NCI-H1048 (cell line): ENCODE measurements around the gene WBP2NL.

Source experiments
- DNase-seq: peaks from one replicate; lab custom pipeline; 2025; lab: John Stamatoyannopoulos, UW

WBP2NL gene

DNA sequence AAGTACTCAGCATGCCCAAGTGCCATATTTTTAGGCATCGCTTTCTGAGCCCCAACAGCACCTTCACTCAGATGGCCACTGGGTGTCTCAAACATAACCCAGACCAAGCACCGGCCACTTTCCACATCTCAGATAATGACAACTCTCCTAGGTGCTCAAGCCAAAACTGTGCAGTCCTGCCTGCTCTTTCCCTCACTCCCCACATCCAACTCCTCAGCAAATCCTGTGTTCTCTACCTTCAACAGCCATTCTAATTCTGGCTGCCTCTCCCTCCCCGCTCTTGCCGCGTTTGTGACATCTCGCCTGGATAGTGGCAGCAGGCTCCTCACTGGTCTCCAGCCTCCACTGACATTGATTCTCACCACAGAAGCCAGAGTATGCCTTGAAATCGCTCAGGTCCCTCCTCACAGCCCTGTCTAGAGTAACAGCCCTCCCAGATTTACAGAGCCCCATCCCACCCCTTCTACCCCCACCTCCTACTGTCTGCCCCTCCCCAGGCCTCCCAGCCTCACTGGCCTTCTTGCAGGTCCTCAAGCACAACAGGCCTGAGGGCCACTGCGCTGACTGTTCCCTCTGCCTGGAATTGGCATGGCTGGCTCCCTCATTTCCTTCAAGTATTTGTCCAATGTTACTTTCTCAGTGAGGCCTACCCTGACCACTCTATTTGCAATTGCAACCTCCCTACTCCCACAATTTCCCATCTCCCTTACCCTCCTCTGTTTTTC is 74.2 kb downstream of the WBP2NL start:
- DNase-seq = no peak

DNA sequence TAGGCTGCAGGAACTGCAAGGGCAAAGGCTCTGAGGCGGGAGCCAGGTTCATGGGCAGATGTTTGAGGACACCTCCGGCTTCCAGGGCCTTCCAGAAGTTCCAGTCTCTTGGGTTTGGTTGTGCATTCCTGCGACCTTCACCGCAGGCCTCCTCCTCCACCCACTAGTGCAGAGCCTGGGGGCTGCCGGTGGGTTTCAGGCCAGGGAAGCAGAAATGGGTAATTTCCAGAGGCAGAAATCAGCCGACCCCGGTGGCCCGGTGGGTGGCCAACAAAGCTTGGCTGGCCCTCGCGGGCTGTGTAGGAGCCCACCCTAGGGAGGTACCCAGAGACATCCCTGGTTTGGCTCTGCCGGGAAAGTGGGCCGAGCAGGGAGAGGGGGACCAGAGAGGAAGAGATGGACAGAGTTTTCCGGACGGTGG is 75.0 kb downstream of the WBP2NL start:
- DNase-seq = no peak

DNA sequence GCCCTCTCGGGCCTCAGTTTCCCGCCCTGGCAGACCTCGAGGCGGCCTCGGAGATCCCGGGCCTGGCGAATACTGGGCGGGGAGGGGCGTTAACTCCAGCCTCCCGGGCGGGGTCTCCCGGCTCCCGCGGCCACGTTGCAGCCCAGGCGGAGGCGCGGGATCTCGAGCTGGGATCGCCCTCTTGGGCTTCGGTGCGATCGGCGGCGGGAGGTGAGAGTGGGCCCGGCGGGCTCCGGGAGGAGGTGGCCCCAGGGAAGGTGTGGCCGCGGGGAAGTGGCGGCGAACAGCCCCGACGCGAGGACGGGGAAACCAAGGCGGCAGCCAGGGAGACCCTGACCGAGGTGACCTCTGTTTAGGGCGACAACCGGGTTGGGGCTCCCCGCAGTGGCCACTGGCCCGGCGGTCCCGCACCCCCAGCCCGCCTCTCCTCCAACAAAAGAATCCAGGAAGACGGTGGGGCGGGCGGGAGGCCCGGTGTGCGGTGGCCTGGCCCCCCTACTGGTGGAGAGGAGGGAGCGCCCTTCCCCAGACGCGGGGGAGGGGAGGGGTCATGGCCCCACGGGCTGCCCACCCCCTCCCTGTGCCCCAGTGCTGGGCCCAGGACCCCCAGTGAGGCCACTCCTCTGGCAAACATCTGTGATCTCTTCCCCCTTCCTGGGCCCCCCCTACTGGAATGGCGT is 75.7 kb downstream of the WBP2NL start, which contains the start of gene PHETA2:
Gene PHETA2, plus strand, starts transcription at position 117 of the 680 bp plus-strand sequence. CDS start 3,046 bp downstream, outside the sequence.
- no peak for DNase-seq

DNA sequence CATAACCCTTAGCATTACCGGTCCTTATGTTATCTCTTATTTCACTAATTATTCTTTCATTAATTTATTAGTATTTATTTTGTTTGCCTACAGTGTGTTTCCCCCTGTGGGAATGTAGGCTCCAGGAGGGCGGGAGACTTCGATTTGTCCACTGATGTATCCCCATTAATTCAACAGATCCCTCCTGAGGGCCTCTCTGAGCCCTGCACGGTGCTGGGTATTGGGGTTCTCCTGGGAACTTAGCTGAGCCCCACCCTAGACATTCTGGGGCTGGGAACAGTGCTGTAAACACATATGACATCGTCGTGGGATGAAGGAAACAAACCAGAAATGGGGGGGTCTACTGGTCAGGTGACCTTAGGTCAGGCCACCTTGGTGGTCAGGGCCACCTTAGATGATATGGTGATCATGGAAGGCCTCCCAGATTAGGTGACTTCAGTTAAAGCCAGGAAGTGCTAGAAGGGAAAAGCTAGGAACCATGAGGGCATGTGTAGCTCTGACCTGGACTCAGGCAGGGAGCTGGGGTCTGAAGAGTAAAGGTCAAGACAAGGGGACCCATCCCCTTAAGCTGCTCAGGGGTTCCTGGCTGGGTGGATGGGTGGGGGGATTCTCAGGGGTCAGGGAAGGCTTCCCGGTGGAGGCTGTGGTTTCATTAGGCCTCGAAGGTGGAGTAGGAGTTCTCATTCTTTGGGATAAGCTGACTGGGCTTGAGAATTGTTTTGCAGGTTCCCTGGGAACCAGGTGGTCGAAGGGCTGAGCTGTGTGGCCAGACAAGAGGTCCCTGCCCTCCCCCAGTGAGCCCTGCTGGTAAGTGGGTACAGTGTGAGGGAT is 76.5 kb downstream of the WBP2NL start:
- DNase-seq = no peak

DNA sequence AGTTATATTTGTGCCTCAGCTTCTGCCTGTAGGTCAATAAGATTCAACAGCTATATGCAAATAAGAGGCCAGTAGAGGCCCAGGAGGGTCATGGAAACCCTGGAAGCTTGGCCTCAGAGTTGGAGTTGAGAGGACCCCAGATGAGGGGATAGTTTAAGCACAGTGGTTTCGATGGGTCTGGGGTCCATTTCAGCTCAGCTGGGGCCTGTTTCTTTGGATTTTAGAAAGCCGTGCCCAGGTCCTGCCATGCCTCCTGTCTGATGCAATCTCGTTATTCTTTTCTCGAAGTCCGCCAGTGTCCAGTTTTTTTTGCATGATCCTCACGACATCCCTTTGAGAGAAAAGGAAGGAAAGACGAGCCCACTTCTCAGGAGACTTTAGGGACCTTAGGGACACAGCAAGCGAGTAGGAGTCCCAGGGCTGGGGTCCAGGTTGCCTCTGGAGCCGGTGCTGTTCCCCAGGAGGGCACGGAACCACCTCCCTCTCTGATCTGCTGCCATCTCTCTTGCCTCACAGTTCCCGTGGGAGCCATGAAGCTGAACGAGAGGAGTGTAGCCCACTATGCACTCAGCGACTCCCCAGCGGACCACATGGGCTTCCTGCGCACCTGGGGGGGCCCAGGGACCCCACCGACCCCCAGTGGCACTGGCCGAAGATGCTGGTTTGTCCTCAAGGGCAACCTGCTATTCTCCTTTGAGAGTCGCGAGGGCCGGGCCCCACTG is 78.3 kb downstream of the WBP2NL start:
- no peak for DNase-seq

DNA sequence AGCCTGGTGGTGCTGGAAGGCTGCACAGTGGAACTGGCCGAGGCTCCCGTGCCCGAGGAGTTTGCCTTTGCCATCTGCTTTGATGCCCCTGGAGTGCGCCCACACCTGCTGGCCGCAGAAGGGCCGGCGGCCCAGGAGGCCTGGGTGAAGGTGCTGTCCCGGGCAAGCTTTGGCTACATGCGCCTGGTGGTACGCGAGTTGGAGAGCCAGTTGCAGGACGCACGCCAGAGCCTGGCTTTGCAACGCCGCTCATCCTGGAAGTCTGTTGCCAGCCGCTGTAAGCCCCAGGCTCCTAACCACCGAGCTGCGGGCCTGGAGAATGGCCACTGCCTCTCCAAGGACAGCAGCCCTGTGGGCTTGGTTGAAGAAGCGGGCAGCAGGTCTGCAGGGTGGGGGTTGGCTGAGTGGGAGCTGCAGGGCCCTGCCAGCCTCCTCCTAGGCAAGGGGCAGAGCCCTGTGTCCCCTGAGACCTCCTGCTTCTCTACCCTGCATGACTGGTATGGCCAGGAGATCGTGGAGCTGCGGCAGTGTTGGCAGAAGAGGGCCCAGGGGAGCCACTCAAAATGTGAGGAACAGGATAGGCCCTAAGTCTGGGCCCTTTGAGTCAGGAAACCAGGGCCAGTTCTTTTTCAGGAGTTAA is 79.0 kb downstream of the WBP2NL start:
- DNase-seq = no peak
